Measurements from ENCODE around the gene MILR1.
"Not testable (repeated sequence)": the region's sequence is repeated elsewhere in the genome, so short reads cannot be mapped to it uniquely, and the experiment has no call there.

Gene MILR1

GRCh38 chr17:64431534-64431933 is 17.4 kb upstream of the MILR1 start:
- no peak overlapping the region for H3K4me3 ChIP-seq (ENCODE audit: low read length)
- H3K4me1 ChIP-seq (ENCODE audit: control insufficient read depth, insufficient read depth, low read length) = no peaks in the 10 kb centered on the region
- no peak overlapping the region for H3K9ac ChIP-seq (ENCODE audit: low read depth, low read length)
- H3K4me2 ChIP-seq (ENCODE audit: low read length) = no peak overlapping the region
- no peaks in the 10 kb centered on the region for H3K36me3 ChIP-seq (ENCODE audit: insufficient read depth, low read length)
- H3K27me3 ChIP-seq (ENCODE audit: control insufficient read depth, insufficient read depth, low read length) = peaks cover 22% of the 10 kb centered on the region
- no peaks in the 10 kb centered on the region for H3K9me3 ChIP-seq (replicated peaks; ENCODE audit: low read length)

- H3K9me3 ChIP-seq (replicated peaks; ENCODE audit: low read length) = peaks cover 16% of the 10 kb centered on the region
- no peak overlapping the region for H3K9ac ChIP-seq (ENCODE audit: low read depth, low read length)
- H3K27me3 ChIP-seq (ENCODE audit: control insufficient read depth, insufficient read depth, low read length) = no peaks in the 10 kb centered on the region
- H3K36me3 ChIP-seq (ENCODE audit: insufficient read depth, low read length) = no peaks in the 10 kb centered on the region
- no peak overlapping the region for H3K4me3 ChIP-seq (ENCODE audit: low read length)
- H3K4me2 ChIP-seq (ENCODE audit: low read length) = no peak overlapping the region
- peaks cover 17% of the 10 kb centered on the region for H3K4me1 ChIP-seq (ENCODE audit: control insufficient read depth, insufficient read depth, low read length)
Measured at GRCh38 chr17:64437944-64438525, 10.9 kb upstream of the MILR1 start.

GRCh38 chr17:64439521-64439920 is 9.4 kb upstream of the MILR1 start:
- H3K9ac ChIP-seq (ENCODE audit: low read depth, low read length); H3K27me3 ChIP-seq (ENCODE audit: control insufficient read depth, insufficient read depth, low read length); H3K4me3 ChIP-seq (ENCODE audit: low read length); H3K4me2 ChIP-seq (ENCODE audit: low read length); H3K36me3 ChIP-seq (ENCODE audit: insufficient read depth, low read length): not testable (repeated sequence)
- Histone ChIP-seq H3K4me1 (ENCODE audit: control insufficient read depth, insufficient read depth, low read length) (peaks cover 21% of the 10 kb centered on the region), H3K9me3 (replicated peaks; ENCODE audit: low read length) (peaks cover 16% of the 10 kb centered on the region)

- no peak overlapping the region for H3K4me3 ChIP-seq (ENCODE audit: low read length)
- H3K36me3 ChIP-seq (ENCODE audit: insufficient read depth, low read length) = no peaks in the 10 kb centered on the region
- no peak overlapping the region for H3K4me2 ChIP-seq (ENCODE audit: low read length)
- H3K9me3 ChIP-seq (replicated peaks; ENCODE audit: low read length) = peaks cover 16% of the 10 kb centered on the region
- H3K4me1 ChIP-seq (ENCODE audit: control insufficient read depth, insufficient read depth, low read length) = peaks cover 21% of the 10 kb centered on the region
- no peak overlapping the region for H3K9ac ChIP-seq (ENCODE audit: low read depth, low read length)
- no peaks in the 10 kb centered on the region for H3K27me3 ChIP-seq (ENCODE audit: control insufficient read depth, insufficient read depth, low read length)
Measured at GRCh38 chr17:64439956-64440355, 9.0 kb upstream of the MILR1 start.

- H3K4me1 ChIP-seq (ENCODE audit: control insufficient read depth, insufficient read depth, low read length) = peaks cover 21% of the 10 kb centered on the region
- peak overlapping the region; percentile 57 for H3K9ac ChIP-seq (ENCODE audit: low read depth, low read length)
- peak overlapping the region; percentile 52 for H3K4me2 ChIP-seq (ENCODE audit: low read length)
- no peaks in the 10 kb centered on the region for H3K27me3 ChIP-seq (ENCODE audit: control insufficient read depth, insufficient read depth, low read length)
- no peaks in the 10 kb centered on the region for H3K36me3 ChIP-seq (ENCODE audit: insufficient read depth, low read length)
- peaks cover 16% of the 10 kb centered on the region for H3K9me3 ChIP-seq (replicated peaks; ENCODE audit: low read length)
- H3K4me3 ChIP-seq (ENCODE audit: low read length) = no peak overlapping the region
Measured at GRCh38 chr17:64441772-64442540, 7.0 kb upstream of the MILR1 start.

GRCh38 chr17:64442541-64442971 is 6.4 kb upstream of the MILR1 start:
- Histone ChIP-seq H3K4me3 (ENCODE audit: low read length) (no peak overlapping the region), H3K27me3 (ENCODE audit: control insufficient read depth, insufficient read depth, low read length) (no peaks in the 10 kb centered on the region), H3K36me3 (ENCODE audit: insufficient read depth, low read length) (no peaks in the 10 kb centered on the region), H3K9me3 (replicated peaks; ENCODE audit: low read length) (peaks cover 12% of the 10 kb centered on the region), H3K9ac (ENCODE audit: low read depth, low read length) (peak overlapping the region; percentile 57), H3K4me2 (ENCODE audit: low read length) (peak overlapping the region; percentile 52), H3K4me1 (ENCODE audit: control insufficient read depth, insufficient read depth, low read length) (peaks cover 21% of the 10 kb centered on the region)

GRCh38 chr17:64443086-64443760 is 5.7 kb upstream of the MILR1 start:
- H3K27me3 ChIP-seq (ENCODE audit: control insufficient read depth, insufficient read depth, low read length) = no peaks in the 10 kb centered on the region
- peaks cover 21% of the 10 kb centered on the region for H3K4me1 ChIP-seq (ENCODE audit: control insufficient read depth, insufficient read depth, low read length)
- H3K4me3 ChIP-seq (ENCODE audit: low read length) = no peak overlapping the region
- H3K4me2 ChIP-seq (ENCODE audit: low read length) = no peak overlapping the region
- H3K9ac ChIP-seq (ENCODE audit: low read depth, low read length) = no peak overlapping the region
- no peaks in the 10 kb centered on the region for H3K36me3 ChIP-seq (ENCODE audit: insufficient read depth, low read length)
- peaks cover 5% of the 10 kb centered on the region for H3K9me3 ChIP-seq (replicated peaks; ENCODE audit: low read length)

GRCh38 chr17:64447526-64447925 is 1.4 kb upstream of the MILR1 start:
- H3K4me2 ChIP-seq (ENCODE audit: low read length) = no peak overlapping the region
- no peaks in the 10 kb centered on the region for H3K27me3 ChIP-seq (ENCODE audit: control insufficient read depth, insufficient read depth, low read length)
- H3K9ac ChIP-seq (ENCODE audit: low read depth, low read length) = no peak overlapping the region
- H3K36me3 ChIP-seq (ENCODE audit: insufficient read depth, low read length) = no peaks in the 10 kb centered on the region
- no peak overlapping the region for H3K4me3 ChIP-seq (ENCODE audit: low read length)
- no peaks in the 10 kb centered on the region for H3K9me3 ChIP-seq (replicated peaks; ENCODE audit: low read length)
- peaks cover 22% of the 10 kb centered on the region for H3K4me1 ChIP-seq (ENCODE audit: control insufficient read depth, insufficient read depth, low read length)

- Histone ChIP-seq H3K4me2 (ENCODE audit: low read length) (peak overlapping the region; percentile 73), H3K4me3 (ENCODE audit: low read length) (peak overlapping the region; percentile 53), H3K36me3 (ENCODE audit: insufficient read depth, low read length) (no peaks in the 10 kb centered on the region), H3K4me1 (ENCODE audit: control insufficient read depth, insufficient read depth, low read length) (peaks cover 14% of the 10 kb centered on the region), H3K9ac (ENCODE audit: low read depth, low read length) (peak overlapping the region; percentile 52), H3K27me3 (ENCODE audit: control insufficient read depth, insufficient read depth, low read length) (no peaks in the 10 kb centered on the region), H3K9me3 (replicated peaks; ENCODE audit: low read length) (no peaks in the 10 kb centered on the region)
Measured at GRCh38 chr17:64449545-64449944, 630 bp downstream of the MILR1 start.

- Histone ChIP-seq H3K27me3 (ENCODE audit: control insufficient read depth, insufficient read depth, low read length) (no peaks in the 10 kb centered on the region), H3K9me3 (replicated peaks; ENCODE audit: low read length) (no peaks in the 10 kb centered on the region), H3K4me2 (ENCODE audit: low read length) (no peak overlapping the region), H3K4me1 (ENCODE audit: control insufficient read depth, insufficient read depth, low read length) (peaks cover 19% of the 10 kb centered on the region), H3K9ac (ENCODE audit: low read depth, low read length) (no peak overlapping the region), H3K36me3 (ENCODE audit: insufficient read depth, low read length) (no peaks in the 10 kb centered on the region), H3K4me3 (ENCODE audit: low read length) (no peak overlapping the region)
Measured at GRCh38 chr17:64455993-64456885, 7.3 kb downstream of the MILR1 start.

GRCh38 chr17:64457156-64457555 is 8.2 kb downstream of the MILR1 start:
- Histone ChIP-seq H3K9ac (ENCODE audit: low read depth, low read length) (no peak overlapping the region), H3K4me2 (ENCODE audit: low read length) (peak overlapping the region; percentile 31), H3K36me3 (ENCODE audit: insufficient read depth, low read length) (no peaks in the 10 kb centered on the region), H3K9me3 (replicated peaks; ENCODE audit: low read length) (no peaks in the 10 kb centered on the region), H3K4me1 (ENCODE audit: control insufficient read depth, insufficient read depth, low read length) (peaks cover 19% of the 10 kb centered on the region), H3K27me3 (ENCODE audit: control insufficient read depth, insufficient read depth, low read length) (no peaks in the 10 kb centered on the region), H3K4me3 (ENCODE audit: low read length) (no peak overlapping the region)

Data from skeletal muscle satellite cell (primary cell).